Activated T-cell treated with anti-CD3 and anti-CD28 coated beads, Interleukin-2, amount 50 U/mL, for 1 hour (primary cell): ENCODE results near the gene UBE2L6.
"Not testable (repeated sequence)": the region's sequence is repeated elsewhere in the genome, so short reads cannot be mapped to it uniquely, and the experiment has no call there.

ENCODE experiments used
- DNase-seq: peaks from one replicate; pipeline ENCODE4 v3.0.0-alpha.2; 2020

UBE2L6 gene

GRCh38 chr11:57566005-57566904 lies 1.2 kb downstream of the UBE2L6 start:
- no peak for DNase-seq

GRCh38 chr11:57562596-57562995 lies 4.9 kb downstream of the UBE2L6 start:
- no peak for DNase-seq

- DNase-seq = no peak
Observed at GRCh38 chr11:57560146-57560545, 7.3 kb downstream of the UBE2L6 start.

GRCh38 chr11:57556041-57556440 lies 11.4 kb downstream of the UBE2L6 start:
- DNase-seq = no peak

GRCh38 chr11:57555393-57555792 lies 12.1 kb downstream of the UBE2L6 start:
- DNase-seq = no peak

- no peak for DNase-seq
Observed at GRCh38 chr11:57552479-57552878, 15.0 kb downstream of the UBE2L6 start.

- DNase-seq = no peak
Observed at GRCh38 chr11:57551941-57552340, 15.5 kb downstream of the UBE2L6 start.

GRCh38 chr11:57549983-57550382 lies 17.5 kb downstream of the UBE2L6 start:
- no peak for DNase-seq

- no peak for DNase-seq
Observed at GRCh38 chr11:57547854-57548377, 19.6 kb downstream of the UBE2L6 start.

- no peak for DNase-seq
Observed at GRCh38 chr11:57546869-57547475, 20.5 kb downstream of the UBE2L6 start.

GRCh38 chr11:57546451-57546850 lies 21.0 kb downstream of the UBE2L6 start:
- no peak for DNase-seq

- DNase-seq = no peak
Observed at GRCh38 chr11:57545883-57546282, 21.6 kb downstream of the UBE2L6 start.

- no peak for DNase-seq
Observed at GRCh38 chr11:57544566-57544965, 22.9 kb downstream of the UBE2L6 start.

GRCh38 chr11:57543593-57543992 lies 23.9 kb downstream of the UBE2L6 start:
- no peak for DNase-seq

- DNase-seq = no peak
Observed at GRCh38 chr11:57542582-57542981, 24.9 kb downstream of the UBE2L6 start.

GRCh38 chr11:57541169-57541568 lies 26.3 kb downstream of the UBE2L6 start:
- DNase-seq = no peak

- no peak for DNase-seq
Observed at GRCh38 chr11:57539342-57539741, 28.1 kb downstream of the UBE2L6 start.

- no peak for DNase-seq
Observed at GRCh38 chr11:57536947-57537619, 30.4 kb downstream of the UBE2L6 start, which contains the start of gene SMTNL1. Gene SMTNL1 (plus strand): TSS chr11:57537595. CDS start chr11:57542643, 5,048 bp downstream.

- not testable (repeated sequence) for DNase-seq
Observed at GRCh38 chr11:57534449-57534848, 33.0 kb downstream of the UBE2L6 start.

- DNase-seq = peak; percentile 87
Observed at GRCh38 chr11:57530596-57531507, 36.6 kb downstream of the UBE2L6 start, which contains the start of gene TIMM10. Gene TIMM10 (minus strand): TSS chr11:57530754. CDS start chr11:57530189, 565 bp downstream.

- DNase-seq = no peak
Observed at GRCh38 chr11:57530215-57530595, 37.3 kb downstream of the UBE2L6 start.

GRCh38 chr11:57529012-57529411 lies 38.5 kb downstream of the UBE2L6 start:
- no peak for DNase-seq
